B cell (primary cell): Measurements from ENCODE around the gene EOGT.

ENCODE experiments used
- EZH2 ChIP-seq: IDR thresholded peaks from 2 replicates; pipeline ENCODE4 v1.6.1; 2012; ENCODE audit warnings: borderline replicate concordance, low read depth, mild to moderate bottlenecking, moderate library complexity, low read length; ENCODE audit not compliant: insufficient read depth, poor library complexity, severe bottlenecking
- TF ChIP-seq, protein P1 (sequence below): fragments of 200-600 bp; IDR thresholded peaks from one replicate; pipeline ENCODE4 v1.8.0; 2022; ENCODE audit warnings: antibody characterized with exemption, mild to moderate bottlenecking

GRCh38 chr3:68996356-68996995, 17.0 kb downstream of the EOGT start:
- TF ChIP-seq, protein P1, sequence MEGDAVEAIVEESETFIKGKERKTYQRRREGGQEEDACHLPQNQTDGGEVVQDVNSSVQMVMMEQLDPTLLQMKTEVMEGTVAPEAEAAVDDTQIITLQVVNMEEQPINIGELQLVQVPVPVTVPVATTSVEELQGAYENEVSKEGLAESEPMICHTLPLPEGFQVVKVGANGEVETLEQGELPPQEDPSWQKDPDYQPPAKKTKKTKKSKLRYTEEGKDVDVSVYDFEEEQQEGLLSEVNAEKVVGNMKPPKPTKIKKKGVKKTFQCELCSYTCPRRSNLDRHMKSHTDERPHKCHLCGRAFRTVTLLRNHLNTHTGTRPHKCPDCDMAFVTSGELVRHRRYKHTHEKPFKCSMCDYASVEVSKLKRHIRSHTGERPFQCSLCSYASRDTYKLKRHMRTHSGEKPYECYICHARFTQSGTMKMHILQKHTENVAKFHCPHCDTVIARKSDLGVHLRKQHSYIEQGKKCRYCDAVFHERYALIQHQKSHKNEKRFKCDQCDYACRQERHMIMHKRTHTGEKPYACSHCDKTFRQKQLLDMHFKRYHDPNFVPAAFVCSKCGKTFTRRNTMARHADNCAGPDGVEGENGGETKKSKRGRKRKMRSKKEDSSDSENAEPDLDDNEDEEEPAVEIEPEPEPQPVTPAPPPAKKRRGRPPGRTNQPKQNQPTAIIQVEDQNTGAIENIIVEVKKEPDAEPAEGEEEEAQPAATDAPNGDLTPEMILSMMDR = no peak
- no peak for TF ChIP-seq EZH2
